Measurements from ENCODE around the gene EZH2. TPM values are rescaled to one million over a fixed set of nuclear protein-coding genes. Genes with fewer than 3 reads are reported as not detected.

Gene EZH2
- total RNA-seq, 1 donor from 2014 or later: 105 TPM

GRCh38 chr7:148803094-148803493 lies 81.0 kb downstream of the EZH2 start:
- no peak for DNase-seq (ENCODE audit: low read depth, low spot score)
- H3K4me1 Mint-ChIP-seq: no peaks in the 10 kb centered on the region
- peaks cover 47% of the 10 kb centered on the region for H3K36me3 Mint-ChIP-seq (ENCODE audit: low read depth)
- peaks cover 2% of the 10 kb centered on the region for H3K27me3 Mint-ChIP-seq (ENCODE audit: low read depth)
- no peaks in the 10 kb centered on the region for H3K9me3 Mint-ChIP-seq
- TF ChIP-seq CTCF (conservative IDR thresholded peaks at IDR 0.05): no peak
- H3K4me3 Mint-ChIP-seq: peak overlapping the region; percentile 34
- H3K27ac Mint-ChIP-seq (ENCODE audit: unreplicated experiment): no peak overlapping the region

- TF ChIP-seq CTCF (conservative IDR thresholded peaks at IDR 0.05): no peak
- H3K9me3 Mint-ChIP-seq: no peaks in the 10 kb centered on the region
- H3K27ac Mint-ChIP-seq (ENCODE audit: unreplicated experiment): no peak overlapping the region
- H3K4me1 Mint-ChIP-seq: no peaks in the 10 kb centered on the region
- H3K27me3 Mint-ChIP-seq (ENCODE audit: low read depth): peaks cover 2% of the 10 kb centered on the region
- peaks cover 51% of the 10 kb centered on the region for H3K36me3 Mint-ChIP-seq (ENCODE audit: low read depth)
- no peak for DNase-seq (ENCODE audit: low read depth, low spot score)
- no peak overlapping the region for H3K4me3 Mint-ChIP-seq
Observed at GRCh38 chr7:148802101-148802493, 82.0 kb downstream of the EZH2 start.

- no peak for TF ChIP-seq CTCF (conservative IDR thresholded peaks at IDR 0.05)
- H3K4me3 Mint-ChIP-seq: peak overlapping the region; percentile 27
- no peaks in the 10 kb centered on the region for H3K9me3 Mint-ChIP-seq
- peaks cover 53% of the 10 kb centered on the region for H3K36me3 Mint-ChIP-seq (ENCODE audit: low read depth)
- DNase-seq (ENCODE audit: low read depth, low spot score): no peak
- no peaks in the 10 kb centered on the region for H3K4me1 Mint-ChIP-seq
- no peak overlapping the region for H3K27ac Mint-ChIP-seq (ENCODE audit: unreplicated experiment)
- peaks cover 2% of the 10 kb centered on the region for H3K27me3 Mint-ChIP-seq (ENCODE audit: low read depth)
Observed at GRCh38 chr7:148800677-148801076, 83.4 kb downstream of the EZH2 start.

GRCh38 chr7:148799893-148800555 lies 84.1 kb downstream of the EZH2 start:
- DNase-seq (ENCODE audit: low read depth, low spot score): no peak

GRCh38 chr7:148796841-148797240 lies 87.2 kb downstream of the EZH2 start:
- H3K27ac Mint-ChIP-seq (ENCODE audit: unreplicated experiment): no peak overlapping the region
- DNase-seq (ENCODE audit: low read depth, low spot score): no peak
- no peak overlapping the region for H3K4me3 Mint-ChIP-seq
- TF ChIP-seq CTCF (conservative IDR thresholded peaks at IDR 0.05): no peak
- H3K27me3 Mint-ChIP-seq (ENCODE audit: low read depth): no peaks in the 10 kb centered on the region
- H3K4me1 Mint-ChIP-seq: no peaks in the 10 kb centered on the region
- H3K9me3 Mint-ChIP-seq: peaks cover 4% of the 10 kb centered on the region
- H3K36me3 Mint-ChIP-seq (ENCODE audit: low read depth): peaks cover 56% of the 10 kb centered on the region

More at GRCh38 chr7:148799893-148800555, 84.1 kb downstream of the EZH2 start:
- Mint-ChIP-seq H3K27me3 (ENCODE audit: low read depth) (peaks cover 2% of the 10 kb centered on the region), H3K9me3 (no peaks in the 10 kb centered on the region), H3K36me3 (ENCODE audit: low read depth) (peaks cover 51% of the 10 kb centered on the region), H3K4me3 (peak overlapping the region; percentile 27), H3K27ac (ENCODE audit: unreplicated experiment) (no peak overlapping the region), H3K4me1 (no peaks in the 10 kb centered on the region)
- no peak for TF ChIP-seq CTCF (conservative IDR thresholded peaks at IDR 0.05)
